ENCODE measurements around the gene RNU1-2. TPM values are rescaled to one million over a fixed set of nuclear protein-coding genes. Genes with fewer than 3 reads are reported as not detected.

Gene RNU1-2
- 1,000 to 10,000 TPM; 1,658 to 2,872 TPM for total RNA-seq

GRCh38 chr1:16895598-16896315, at the start of gene RNU1-2:
TSS of gene RNU1-2 (plus strand) at chr1:16895980.

GRCh38 chr1:16921391-16922185, 25.8 kb downstream of the RNU1-2 start, which contains the start of gene CROCC:
TSS of gene CROCC (plus strand) at chr1:16921931. CDS start at chr1:16922019, 88 bp downstream.

Small RNAs within 50 kb of the gene (microRNA-seq; reads per million reads assigned to microRNA genes)
- not detected for gene MIR3675 (ENCODE audit: borderline microRNAs expressed, borderline replicate concordance)

Other genes with a start within 250 kb of the RNU1-2 start
- gene RNU1-3, start 229.0 kb upstream of the RNU1-2 start, total RNA-seq: 1,000 to 10,000 TPM; 1,658 to 2,872 TPM
- 1,000 to 10,000 TPM; 1,658 to 2,872 TPM for gene RNU1-4, start 155.5 kb upstream of the RNU1-2 start, total RNA-seq
- gene CROCC, start 26.0 kb downstream of the RNU1-2 start, total RNA-seq: 10 to 100 TPM; 27.4 to 32.1 TPM
- not detected for gene MFAP2, start 84.6 kb downstream of the RNU1-2 start, total RNA-seq
- gene ATP13A2, start 115.9 kb downstream of the RNU1-2 start, total RNA-seq: 10 to 100 TPM; 58.0 to 58.3 TPM
- gene SDHB, start 158.1 kb downstream of the RNU1-2 start, total RNA-seq: 10 to 100 TPM; 65.2 to 67.0 TPM
- gene PADI2, start 223.5 kb downstream of the RNU1-2 start, total RNA-seq: not detected